Activated naive CD4-positive, alpha-beta T cell treated with anti-CD3 and anti-CD28 coated beads, Interleukin-2, amount 50 U/mL, for 24 hours (primary cell): Measurements from ENCODE around the gene ELFN1.

Source experiments
- H3K27ac Mint-ChIP-seq: one replicate; pipeline ENCODE4 v1.8.0; 2021; ENCODE audit warnings: mild to moderate bottlenecking, mixed read lengths
- H3K27me3 Mint-ChIP-seq: one replicate; pipeline ENCODE4 v1.8.0; 2021; ENCODE audit warnings: mixed read lengths
- H3K36me3 Mint-ChIP-seq: one replicate; pipeline ENCODE4 v1.8.0; 2021; ENCODE audit warnings: mixed read lengths
- H3K4me1 Mint-ChIP-seq: one replicate; pipeline ENCODE4 v1.8.0; 2021; ENCODE audit warnings: mixed read lengths
- H3K4me3 Mint-ChIP-seq: one replicate; pipeline ENCODE4 v1.8.0; 2021; ENCODE audit warnings: mild to moderate bottlenecking, mixed read lengths
- H3K9me3 Mint-ChIP-seq: one replicate; pipeline ENCODE4 v1.8.0; 2021; ENCODE audit warnings: mixed read lengths

Gene ELFN1

DNA sequence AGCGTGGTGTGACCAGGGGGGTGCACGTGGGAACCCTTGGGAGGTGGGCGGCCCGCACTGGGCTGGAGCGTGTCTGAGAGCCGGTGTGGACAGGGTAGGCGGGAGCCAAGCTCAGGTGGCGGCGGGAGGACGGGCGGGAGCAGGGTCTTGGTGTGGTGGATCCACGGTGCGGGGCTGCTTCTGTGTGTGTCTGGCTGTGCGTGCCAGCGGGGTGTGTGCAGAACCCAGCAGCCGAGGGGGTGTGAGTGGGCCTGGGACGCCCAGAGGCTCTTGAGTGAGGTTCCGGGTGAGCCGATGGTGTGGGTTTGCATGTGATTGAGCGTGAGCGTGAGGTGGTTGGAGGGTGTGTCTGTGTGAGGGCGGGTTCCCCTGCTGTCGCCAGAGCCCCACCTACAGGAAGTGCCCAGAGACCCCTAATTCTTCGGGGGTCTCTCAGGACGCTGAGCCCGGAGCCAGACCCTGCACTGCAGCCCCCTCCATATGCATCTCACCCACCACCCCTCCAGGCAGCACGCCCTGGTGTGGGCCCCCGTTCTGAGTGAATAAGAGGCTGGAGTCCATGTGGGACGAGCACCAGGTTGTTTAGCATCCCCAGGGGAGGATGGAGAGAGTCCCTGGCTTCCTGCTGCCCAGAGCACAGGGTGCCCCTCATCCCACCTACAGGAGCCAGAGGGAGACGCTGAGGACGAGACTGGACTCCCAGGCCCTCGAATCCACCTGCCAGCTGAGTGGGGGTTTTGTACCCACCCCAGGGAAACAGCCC lies 78.2 kb downstream of the ELFN1 start:
- Mint-ChIP-seq H3K36me3 (no peaks in the 10 kb centered on the region), H3K4me3 (no peak overlapping the region), H3K27ac (no peak overlapping the region), H3K27me3 (no peaks in the 10 kb centered on the region), H3K9me3 (no peaks in the 10 kb centered on the region), H3K4me1 (peaks cover 9% of the 10 kb centered on the region)

DNA sequence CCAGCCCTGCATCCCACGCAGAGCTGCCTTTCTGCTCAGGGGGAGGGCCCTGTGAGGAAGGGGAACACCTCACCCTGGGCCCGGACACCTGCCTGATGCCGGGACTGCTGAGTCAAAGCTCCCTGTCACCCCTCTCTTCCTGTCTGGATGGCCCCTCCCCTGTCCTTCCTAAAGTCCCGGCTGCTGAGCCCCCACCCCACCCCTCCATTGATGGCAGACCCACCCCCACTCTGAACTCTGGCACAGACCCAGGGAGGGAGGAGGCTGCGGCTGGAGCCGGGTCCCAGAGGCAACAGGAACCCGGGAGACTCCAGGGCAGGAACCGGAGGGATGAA lies 78.7 kb downstream of the ELFN1 start:
- Mint-ChIP-seq H3K27ac (no peak overlapping the region), H3K4me1 (peaks cover 9% of the 10 kb centered on the region), H3K27me3 (no peaks in the 10 kb centered on the region), H3K36me3 (no peaks in the 10 kb centered on the region), H3K9me3 (no peaks in the 10 kb centered on the region), H3K4me3 (no peak overlapping the region)

DNA sequence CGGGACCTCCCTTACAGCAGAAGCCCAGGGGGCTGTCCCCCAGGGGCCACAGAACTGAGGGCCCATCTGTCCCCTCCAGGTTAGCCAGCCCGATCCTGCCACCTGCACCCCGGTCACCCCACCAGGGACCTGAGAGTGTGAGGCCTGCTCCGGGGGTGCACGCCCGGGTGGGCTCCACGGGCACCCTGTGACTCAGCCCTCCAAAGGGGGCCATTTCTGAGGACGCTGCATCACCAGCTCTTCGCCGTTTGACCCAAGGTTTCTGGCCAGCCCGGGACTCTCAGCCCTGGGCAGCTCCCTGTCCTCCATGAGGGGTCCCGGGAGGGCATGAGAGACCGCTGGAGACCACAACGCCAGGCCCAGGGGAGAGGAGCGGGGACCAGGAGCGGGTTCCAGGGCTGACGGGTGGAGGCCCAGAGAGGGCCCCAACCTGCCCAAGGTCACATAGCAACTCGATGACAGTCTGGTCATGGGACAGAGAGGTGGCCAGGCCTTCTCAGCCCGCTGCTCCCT lies 79.3 kb downstream of the ELFN1 start:
- H3K4me1 Mint-ChIP-seq = peaks cover 9% of the 10 kb centered on the region
- H3K27me3 Mint-ChIP-seq = no peaks in the 10 kb centered on the region
- H3K4me3 Mint-ChIP-seq = no peak overlapping the region
- peak overlapping the region; percentile 59 for H3K27ac Mint-ChIP-seq
- no peaks in the 10 kb centered on the region for H3K9me3 Mint-ChIP-seq
- H3K36me3 Mint-ChIP-seq = no peaks in the 10 kb centered on the region

DNA sequence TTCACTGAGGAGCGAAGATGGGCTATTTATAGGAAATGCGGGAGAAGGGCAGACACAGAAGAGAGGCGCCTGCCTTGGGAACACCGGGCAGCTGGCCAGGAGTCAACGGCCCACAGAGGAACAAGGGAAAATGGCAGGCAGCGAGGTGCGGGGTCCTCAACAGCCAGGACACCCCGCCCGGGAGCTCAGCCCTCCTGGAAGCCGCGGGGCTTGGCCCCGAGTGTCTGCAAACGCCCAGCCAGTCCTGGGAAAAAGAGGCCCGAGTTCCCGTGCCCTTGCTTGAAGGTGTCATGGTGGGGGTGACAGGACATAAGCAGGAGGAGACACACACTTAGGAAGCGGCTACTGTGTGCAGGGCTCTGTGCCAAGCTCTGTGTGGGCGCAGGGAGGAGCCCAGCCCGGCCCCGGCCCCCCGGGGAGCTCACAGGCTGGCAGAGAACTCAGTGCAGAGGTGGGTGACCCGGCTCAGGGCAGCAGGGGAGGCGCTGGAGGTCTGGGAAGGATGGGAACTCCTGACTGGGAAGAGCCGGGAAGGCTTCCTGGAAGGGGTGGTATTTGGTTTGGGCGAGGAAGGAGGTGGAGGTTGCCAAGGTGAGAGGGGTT lies 79.9 kb downstream of the ELFN1 start:
- Mint-ChIP-seq H3K27ac (peak overlapping the region; percentile 59), H3K4me3 (no peak overlapping the region), H3K4me1 (peaks cover 9% of the 10 kb centered on the region), H3K9me3 (no peaks in the 10 kb centered on the region), H3K27me3 (no peaks in the 10 kb centered on the region), H3K36me3 (no peaks in the 10 kb centered on the region)

DNA sequence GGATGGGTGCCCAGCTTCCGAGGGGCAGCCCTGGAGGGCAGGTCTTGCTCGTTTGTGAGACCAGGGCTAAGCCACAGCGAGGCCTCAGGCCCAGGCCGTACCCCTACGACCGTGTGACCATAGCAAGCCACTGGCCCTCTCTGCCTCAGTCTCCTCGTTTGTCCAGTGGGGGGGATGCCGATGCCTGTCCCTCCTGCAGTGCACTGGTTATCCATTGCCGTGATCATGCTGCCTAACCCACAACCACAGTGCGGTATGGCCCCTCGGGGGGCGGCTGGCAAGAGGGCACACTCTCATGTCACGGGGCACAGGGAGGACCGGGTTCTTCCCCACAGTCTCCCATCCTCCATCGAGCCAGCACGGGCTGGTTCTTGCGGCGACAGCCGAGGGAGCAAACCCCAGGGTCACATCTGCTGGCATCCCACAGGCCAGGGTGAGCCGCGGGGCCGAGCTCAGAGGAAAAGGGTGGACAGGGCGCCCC lies 80.5 kb downstream of the ELFN1 start:
- Mint-ChIP-seq H3K36me3 (no peaks in the 10 kb centered on the region), H3K4me1 (peaks cover 9% of the 10 kb centered on the region), H3K4me3 (no peak overlapping the region), H3K9me3 (no peaks in the 10 kb centered on the region), H3K27me3 (no peaks in the 10 kb centered on the region), H3K27ac (no peak overlapping the region)

DNA sequence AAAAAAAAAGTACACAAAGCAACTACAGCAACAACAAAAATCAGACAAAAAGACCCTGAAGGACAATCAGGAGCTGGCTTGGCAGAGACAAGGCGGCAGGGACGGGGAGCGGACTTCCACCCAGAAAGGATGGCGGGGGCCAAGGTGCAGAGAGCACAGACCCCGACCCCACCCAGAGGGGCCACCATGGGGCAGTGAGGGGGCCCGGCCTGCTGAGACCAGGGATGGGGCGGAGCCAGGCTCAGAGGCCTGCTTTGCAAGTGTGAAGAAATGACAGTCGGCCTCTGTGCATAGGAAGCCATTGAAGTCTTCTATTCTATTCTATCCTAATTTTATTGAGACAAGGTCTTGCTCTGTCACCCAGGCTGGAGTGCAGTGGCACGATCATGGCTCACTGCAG lies 82.0 kb downstream of the ELFN1 start:
- peak overlapping the region; percentile 41 for H3K27ac Mint-ChIP-seq
- peaks cover 9% of the 10 kb centered on the region for H3K4me1 Mint-ChIP-seq
- no peak overlapping the region for H3K4me3 Mint-ChIP-seq

DNA sequence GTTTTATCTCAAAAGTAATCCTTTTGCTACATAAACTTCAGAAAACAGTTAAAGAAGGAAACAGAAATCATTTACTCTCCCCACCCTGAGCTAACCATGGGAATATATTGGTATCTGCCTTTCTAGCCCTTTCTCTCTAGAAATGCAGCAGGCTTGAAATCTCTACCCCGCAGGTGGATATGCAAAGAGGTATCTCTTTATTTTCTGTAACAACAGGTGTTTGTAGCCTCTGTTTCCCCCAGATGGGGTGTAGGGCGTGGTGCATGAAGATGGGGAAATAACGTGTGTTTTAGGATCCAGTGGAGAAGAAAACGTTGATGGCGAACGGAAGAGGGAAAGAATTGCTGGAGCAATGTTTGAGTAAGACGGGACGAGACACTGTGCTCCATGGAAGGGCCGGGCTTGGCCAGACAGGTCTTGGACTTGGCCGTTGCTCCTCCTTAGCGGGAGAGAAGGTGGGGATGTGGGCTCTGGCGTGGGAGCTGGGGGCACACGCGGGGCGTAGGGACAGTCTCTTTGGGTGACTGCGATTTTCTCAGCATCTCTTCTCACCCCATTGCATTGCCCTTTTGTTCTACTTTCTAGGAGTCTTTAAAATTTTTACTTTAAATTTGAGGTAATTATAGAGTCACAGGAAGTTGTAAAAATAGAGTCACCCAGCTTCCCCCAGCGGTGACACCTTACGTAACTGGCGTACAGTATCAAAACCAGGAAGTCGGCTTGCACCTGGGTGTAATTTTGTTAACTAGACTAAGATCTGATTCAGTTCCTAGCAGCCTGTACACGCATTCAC lies 82.9 kb downstream of the ELFN1 start:
- H3K4me3 Mint-ChIP-seq = no peak overlapping the region
- H3K4me1 Mint-ChIP-seq = peaks cover 6% of the 10 kb centered on the region
- H3K27ac Mint-ChIP-seq = no peak overlapping the region
- H3K36me3 Mint-ChIP-seq = no peaks in the 10 kb centered on the region
- no peaks in the 10 kb centered on the region for H3K9me3 Mint-ChIP-seq
- no peaks in the 10 kb centered on the region for H3K27me3 Mint-ChIP-seq

More for the DNA sequence above, 82.0 kb downstream of the ELFN1 start:
- Mint-ChIP-seq H3K9me3 (no peaks in the 10 kb centered on the region), H3K36me3 (no peaks in the 10 kb centered on the region), H3K27me3 (no peaks in the 10 kb centered on the region)

DNA sequence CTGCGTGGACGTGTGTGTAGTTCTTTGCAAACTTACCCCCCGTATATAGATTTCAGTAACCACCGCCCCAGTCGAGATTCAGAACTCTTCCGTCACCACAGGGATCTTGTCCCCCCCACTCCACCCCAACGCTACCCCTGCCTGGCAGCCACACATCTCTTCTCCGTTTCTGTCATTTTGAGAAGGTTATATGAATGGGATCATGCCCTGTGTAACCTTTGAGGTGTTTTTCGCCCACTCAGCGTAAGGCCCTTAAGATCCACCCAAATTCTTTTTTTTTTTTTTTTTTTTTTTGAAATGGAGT lies 83.4 kb downstream of the ELFN1 start:
- Mint-ChIP-seq H3K27ac (no peak overlapping the region), H3K4me1 (peaks cover 4% of the 10 kb centered on the region), H3K27me3 (no peaks in the 10 kb centered on the region), H3K9me3 (no peaks in the 10 kb centered on the region), H3K36me3 (no peaks in the 10 kb centered on the region), H3K4me3 (no peak overlapping the region)

DNA sequence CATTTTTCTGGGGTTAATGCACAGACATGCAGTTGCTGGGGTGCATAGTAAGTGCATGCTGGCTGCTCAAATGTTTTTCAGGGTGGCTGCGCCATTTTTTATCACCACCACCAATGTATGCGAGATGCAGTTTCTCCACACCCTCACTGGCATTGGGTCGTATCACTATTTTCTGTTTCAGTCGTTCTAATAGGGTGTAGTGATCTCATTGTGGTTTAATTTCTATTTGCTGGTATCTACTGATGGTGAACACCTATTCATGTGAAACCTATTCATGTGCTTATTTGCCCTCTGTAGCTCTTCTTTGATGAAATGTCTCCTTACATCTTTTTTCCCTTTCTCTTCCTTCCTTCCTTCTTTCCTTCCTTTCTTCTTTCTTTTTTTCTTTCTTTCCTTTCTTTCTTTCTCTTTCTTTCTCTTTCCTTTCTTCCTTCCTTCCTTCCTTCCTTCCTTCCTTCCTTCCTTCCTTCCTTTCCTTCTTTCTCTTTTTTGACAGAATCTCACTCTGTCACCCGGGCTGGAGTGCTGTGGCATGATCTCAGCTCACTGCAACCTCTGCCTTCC lies 84.3 kb downstream of the ELFN1 start:
- Mint-ChIP-seq H3K4me1 (peaks cover 4% of the 10 kb centered on the region), H3K36me3 (no peaks in the 10 kb centered on the region), H3K27ac (no peak overlapping the region), H3K9me3 (no peaks in the 10 kb centered on the region), H3K27me3 (no peaks in the 10 kb centered on the region), H3K4me3 (no peak overlapping the region)

DNA sequence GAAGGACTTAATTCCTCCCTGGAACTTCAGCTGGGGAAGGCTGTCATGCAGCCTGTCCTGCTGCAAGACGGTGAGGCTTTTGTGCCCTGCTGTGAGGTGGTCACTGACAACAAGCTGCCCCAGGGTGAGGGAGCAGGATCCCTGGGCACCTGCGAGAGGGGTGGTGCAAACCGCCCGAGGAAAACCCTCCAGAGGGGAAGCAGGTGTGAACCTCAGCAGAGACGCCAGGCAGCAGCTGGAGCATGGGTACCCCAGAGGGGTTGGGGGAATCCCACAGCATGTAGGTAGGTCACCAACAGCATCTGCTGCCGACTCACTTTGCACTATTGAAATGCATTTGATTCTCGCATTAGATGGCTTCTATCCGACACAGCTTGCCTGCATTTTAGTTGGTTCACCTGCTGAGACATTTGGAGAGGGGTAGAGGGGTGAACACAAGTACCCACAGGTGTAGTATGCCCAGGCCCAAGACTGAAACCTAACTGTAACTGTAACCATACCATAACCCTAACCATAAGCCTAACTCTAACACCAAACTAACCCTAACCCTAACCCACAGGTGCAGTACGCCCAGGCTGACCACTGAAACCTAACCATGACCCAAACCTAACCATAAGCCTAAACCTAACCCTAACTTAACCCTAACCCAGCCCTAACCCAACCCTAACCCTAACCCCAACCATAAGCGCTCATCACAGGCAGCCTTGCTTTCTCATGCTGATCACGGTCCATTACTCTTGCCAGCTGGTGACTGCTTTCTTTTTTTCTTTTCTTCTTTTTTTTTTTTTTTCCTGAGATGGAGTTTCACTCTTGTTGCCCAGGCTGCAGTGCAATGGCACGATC lies 85.9 kb downstream of the ELFN1 start:
- H3K4me1 Mint-ChIP-seq = peaks cover 4% of the 10 kb centered on the region
- no peaks in the 10 kb centered on the region for H3K9me3 Mint-ChIP-seq
- H3K27me3 Mint-ChIP-seq = no peaks in the 10 kb centered on the region
- no peak overlapping the region for H3K27ac Mint-ChIP-seq
- no peaks in the 10 kb centered on the region for H3K36me3 Mint-ChIP-seq
- no peak overlapping the region for H3K4me3 Mint-ChIP-seq

DNA sequence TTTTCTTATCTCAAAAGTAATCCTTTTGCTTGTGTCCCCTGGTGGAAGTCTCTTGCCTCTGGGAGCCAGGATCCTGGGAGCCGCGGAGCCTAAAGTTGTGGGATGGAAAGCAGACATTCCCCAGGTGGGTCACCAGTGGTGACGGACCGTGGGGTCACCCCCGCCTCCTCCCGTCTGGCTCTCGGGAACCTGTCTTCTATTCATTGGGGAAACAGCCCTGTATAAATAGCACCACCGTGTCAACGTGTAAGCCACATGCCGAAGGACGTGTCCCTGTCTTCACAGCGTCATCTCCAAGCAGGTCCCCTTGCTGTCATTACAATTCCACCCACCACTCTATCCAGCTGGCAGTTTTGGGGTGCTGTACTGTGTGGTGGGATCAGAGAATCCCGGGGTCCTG lies 87.5 kb downstream of the ELFN1 start:
- Mint-ChIP-seq H3K27ac (no peak overlapping the region), H3K4me3 (no peak overlapping the region), H3K4me1 (peaks cover 4% of the 10 kb centered on the region)

DNA sequence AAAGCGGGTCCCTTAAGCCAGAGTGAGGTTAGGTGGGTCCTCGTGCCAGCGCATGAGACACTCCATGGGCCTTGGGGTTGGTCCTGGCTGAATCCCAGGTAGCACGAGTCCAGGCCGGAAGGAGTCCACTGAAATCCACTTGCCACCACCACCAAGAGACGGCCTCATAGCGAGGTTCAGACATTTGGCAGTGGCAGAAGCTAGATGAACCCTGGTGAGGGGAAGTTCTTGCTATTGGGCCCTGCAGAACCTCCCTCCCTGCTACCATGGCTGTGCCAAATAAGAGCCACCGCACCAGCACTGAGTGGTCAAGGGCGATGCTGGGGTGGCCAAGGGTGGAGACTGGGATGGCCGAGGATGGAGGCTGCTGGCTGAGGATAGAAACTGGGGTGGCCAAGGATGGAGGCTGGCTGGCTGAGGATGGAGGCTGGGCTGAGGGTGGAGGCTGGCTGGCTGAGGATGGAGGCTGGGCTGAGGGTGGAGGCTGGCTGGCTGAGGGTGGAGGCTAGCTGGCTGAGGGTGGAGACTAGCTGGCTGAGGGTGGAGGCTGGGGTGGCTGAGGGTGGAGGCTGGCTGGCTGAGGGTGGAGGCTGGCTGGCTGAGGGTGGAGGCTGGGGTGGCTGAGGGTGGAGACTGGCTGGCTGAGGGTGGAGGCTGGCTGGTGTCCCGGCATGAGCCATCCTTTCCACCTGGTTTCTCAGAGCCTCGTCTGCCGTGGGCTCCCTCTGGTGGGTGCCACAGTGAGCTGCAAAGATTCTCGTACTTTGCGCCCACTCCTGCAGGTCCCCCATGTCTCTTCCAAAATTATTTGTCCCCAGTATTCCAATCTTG lies 88.2 kb downstream of the ELFN1 start:
- no peaks in the 10 kb centered on the region for H3K36me3 Mint-ChIP-seq
- no peak overlapping the region for H3K4me3 Mint-ChIP-seq
- no peaks in the 10 kb centered on the region for H3K4me1 Mint-ChIP-seq
- H3K27me3 Mint-ChIP-seq = no peaks in the 10 kb centered on the region
- no peak overlapping the region for H3K27ac Mint-ChIP-seq
- peaks cover 7% of the 10 kb centered on the region for H3K9me3 Mint-ChIP-seq

More for the DNA sequence above, 87.5 kb downstream of the ELFN1 start:
- Mint-ChIP-seq H3K9me3 (peaks cover 7% of the 10 kb centered on the region), H3K36me3 (no peaks in the 10 kb centered on the region), H3K27me3 (no peaks in the 10 kb centered on the region)

DNA sequence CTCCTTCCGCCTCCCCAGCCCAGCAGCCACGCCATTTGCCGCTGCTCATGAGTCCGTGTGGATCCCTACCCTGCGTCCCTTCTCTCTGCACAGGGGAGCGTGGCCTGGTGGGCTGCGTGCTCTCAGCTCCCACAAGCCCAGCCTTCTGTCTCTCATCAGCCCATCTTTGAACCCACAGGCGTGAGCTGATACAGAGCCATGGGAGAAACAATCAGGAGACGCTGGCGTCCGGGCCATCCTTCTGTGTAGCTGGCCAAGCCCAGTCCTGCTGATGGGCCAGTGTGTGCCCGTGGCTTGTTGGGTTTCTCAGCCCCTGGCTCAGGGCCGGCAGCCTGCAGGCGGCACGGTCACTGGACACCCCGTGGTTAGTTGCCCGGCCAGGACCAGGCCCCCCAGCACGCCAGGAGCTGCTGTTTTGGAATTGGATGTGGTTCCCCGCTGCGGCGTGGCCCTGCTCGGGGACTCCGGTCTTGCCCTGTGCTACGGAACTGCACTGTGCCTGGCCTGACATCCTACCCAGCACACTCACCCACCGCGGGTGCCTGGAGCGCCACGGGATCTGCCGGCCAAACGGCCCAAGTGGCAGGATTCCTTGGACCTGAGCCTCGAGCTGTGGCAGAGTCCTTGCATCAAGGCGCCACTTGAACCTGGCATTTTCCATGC lies 88.9 kb downstream of the ELFN1 start:
- Mint-ChIP-seq H3K4me3 (no peak overlapping the region), H3K4me1 (no peaks in the 10 kb centered on the region), H3K36me3 (no peaks in the 10 kb centered on the region), H3K27ac (no peak overlapping the region), H3K27me3 (no peaks in the 10 kb centered on the region), H3K9me3 (peaks cover 7% of the 10 kb centered on the region)

DNA sequence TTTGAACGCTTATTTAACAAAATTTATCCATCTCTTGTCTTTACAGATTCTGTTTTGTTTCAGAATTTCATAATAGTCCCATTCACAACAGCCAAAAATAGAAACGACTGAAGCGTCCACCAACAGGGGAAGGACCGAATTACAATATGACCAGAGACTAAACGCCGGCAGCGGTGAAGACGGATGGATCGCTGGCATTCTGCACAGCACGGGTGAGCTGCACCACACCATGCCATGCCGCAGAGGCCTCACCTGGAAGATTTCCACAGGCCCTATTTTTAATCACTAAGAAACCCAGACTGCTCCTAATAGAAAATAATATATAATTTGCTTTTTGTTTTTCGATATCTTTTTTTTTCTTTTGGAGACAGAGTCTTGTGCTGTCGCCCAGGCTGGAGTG lies 91.0 kb downstream of the ELFN1 start:
- H3K27me3 Mint-ChIP-seq = no peaks in the 10 kb centered on the region
- H3K36me3 Mint-ChIP-seq = no peaks in the 10 kb centered on the region
- peaks cover 7% of the 10 kb centered on the region for H3K9me3 Mint-ChIP-seq
- no peak overlapping the region for H3K27ac Mint-ChIP-seq
- H3K4me1 Mint-ChIP-seq = no peaks in the 10 kb centered on the region
- H3K4me3 Mint-ChIP-seq = no peak overlapping the region
